ENCODE measurements around the gene HECTD4.

DNA sequence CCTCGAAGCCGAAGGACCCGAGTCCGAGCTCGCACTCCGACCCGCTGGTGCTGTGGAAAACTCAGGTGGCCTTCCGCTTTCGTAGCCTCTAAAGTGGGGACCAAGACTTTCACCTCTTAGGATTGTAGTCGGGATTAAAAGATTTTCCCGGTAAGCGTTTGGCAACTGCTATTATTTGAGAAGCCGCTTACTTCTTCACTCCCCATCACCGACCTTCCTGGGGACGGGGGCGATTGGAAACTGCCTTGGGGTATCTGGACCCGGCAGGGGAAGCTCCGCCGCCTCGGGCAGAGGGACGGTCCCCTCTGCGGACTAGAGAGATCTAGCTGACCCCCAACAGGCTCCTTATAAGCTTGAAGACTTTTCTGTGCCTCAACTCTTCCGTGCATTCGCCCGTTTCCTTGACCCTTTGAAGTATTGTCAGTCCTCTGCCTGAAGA lies 256.2 kb downstream of the HECTD4 start:
- TF ChIP-seq CTCF (conservative IDR thresholded peaks at IDR 0.05; ENCODE audit: low read length) (no peak), EZH2phosphoT487 (IDR thresholded peaks at IDR 0.05; ENCODE audit: borderline replicate concordance, low read depth, low read length) (no peak)
